GM23248 (cell line): ENCODE data around the gene PLCB1.

Source experiments
- EZH2 ChIP-seq: fragments of 200-600 bp; sonication (generic); IDR thresholded peaks from 2 replicates; pipeline ENCODE4 v1.6.1; 2018; ENCODE audit warnings: antibody characterized with exemption, mild to moderate bottlenecking; ENCODE audit not compliant: insufficient read depth, poor library complexity, severe bottlenecking
- EZH2phosphoT487 ChIP-seq: fragments of 200-600 bp; sonication (generic); IDR thresholded peaks from 2 replicates; pipeline ENCODE4 v1.6.1; 2018; ENCODE audit warnings: antibody characterized with exemption, moderate library complexity, mild to moderate bottlenecking, low read depth; ENCODE audit not compliant: insufficient read depth

DNA sequence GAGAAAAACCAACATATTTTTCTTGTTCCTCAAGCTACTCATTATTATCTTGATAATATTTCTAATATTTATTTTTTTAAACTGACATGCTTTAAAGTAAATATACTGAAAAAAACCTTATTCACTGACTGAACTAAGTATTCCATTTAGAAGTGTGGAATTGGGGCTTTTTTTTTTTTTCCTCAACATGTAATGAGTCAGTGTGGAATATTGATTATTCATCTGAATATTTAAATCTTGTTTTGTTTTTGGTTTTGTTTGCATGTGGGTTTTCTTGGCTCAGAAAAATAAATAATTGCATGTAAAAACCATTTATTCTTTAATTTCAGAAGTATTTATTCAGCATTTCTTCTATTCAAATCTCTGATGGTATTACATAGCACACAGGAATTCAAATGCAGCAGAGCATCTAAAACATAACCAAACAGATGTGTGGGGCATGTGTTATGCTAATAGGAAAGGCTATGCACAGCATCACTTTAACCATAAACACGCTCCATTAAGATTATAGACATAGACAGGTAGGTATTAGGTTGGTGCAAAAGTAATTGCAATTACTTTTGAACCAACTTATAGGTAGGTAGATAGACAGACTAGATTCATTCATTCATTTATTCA lies 166.5 kb downstream of the PLCB1 start:
- no peak for TF ChIP-seq EZH2
- no peak for TF ChIP-seq EZH2phosphoT487
